HG03108 (cell line): ENCODE results near the gene GOLGA8A.
"Not testable (repeated sequence)": the region's sequence is repeated elsewhere in the genome, so short reads cannot be mapped to it uniquely, and the experiment has no call there.

Source experiments
- ATAC-seq: cut with Tn5 transposase; IDR thresholded peaks from one replicate; pipeline ENCODE4 v1.9.1; 2021; ENCODE audit warnings: moderate library complexity; ENCODE audit not compliant: unreplicated experiment

The GOLGA8A gene

GRCh38 chr15:34437687-34438086 lies at the start of gene GOLGA8A:
GOLGA8A (minus strand) TSS chr15:34437808; CDS start chr15:34389691, 48,117 bp downstream.
- peak; percentile 75 for ATAC-seq

GRCh38 chr15:34483644-34484043 lies 46.0 kb upstream of the GOLGA8A start:
- ATAC-seq: no peak

- no peak for ATAC-seq
Observed at GRCh38 chr15:34481370-34481769, 43.8 kb upstream of the GOLGA8A start.

- ATAC-seq: no peak
Observed at GRCh38 chr15:34473840-34474239, 36.2 kb upstream of the GOLGA8A start.

- ATAC-seq: no peak
Observed at GRCh38 chr15:34472947-34473346, 35.3 kb upstream of the GOLGA8A start.

GRCh38 chr15:34470892-34471291 lies 33.3 kb upstream of the GOLGA8A start:
- ATAC-seq: no peak

- ATAC-seq: no peak
Observed at GRCh38 chr15:34470091-34470490, 32.5 kb upstream of the GOLGA8A start.

- no peak for ATAC-seq
Observed at GRCh38 chr15:34461730-34462129, 24.1 kb upstream of the GOLGA8A start.

- ATAC-seq: no peak
Observed at GRCh38 chr15:34460451-34460850, 22.8 kb upstream of the GOLGA8A start.

- no peak for ATAC-seq
Observed at GRCh38 chr15:34456658-34457057, 19.1 kb upstream of the GOLGA8A start.

GRCh38 chr15:34442891-34443290 lies 5.3 kb upstream of the GOLGA8A start:
- no peak for ATAC-seq

GRCh38 chr15:34439878-34440277 lies 2.3 kb upstream of the GOLGA8A start:
- no peak for ATAC-seq

- no peak for ATAC-seq
Observed at GRCh38 chr15:34436956-34437442, 609 bp downstream of the GOLGA8A start.

GRCh38 chr15:34436126-34436955 lies 1.3 kb downstream of the GOLGA8A start:
- ATAC-seq: no peak

GRCh38 chr15:34435658-34436057 lies 1.9 kb downstream of the GOLGA8A start:
- ATAC-seq: no peak

GRCh38 chr15:34434627-34435305 lies 2.8 kb downstream of the GOLGA8A start:
- no peak for ATAC-seq

GRCh38 chr15:34433956-34434626 lies 3.5 kb downstream of the GOLGA8A start:
- ATAC-seq: not testable (repeated sequence)

- not testable (repeated sequence) for ATAC-seq
Observed at GRCh38 chr15:34430642-34431041, 7.0 kb downstream of the GOLGA8A start.

- not testable (repeated sequence) for ATAC-seq
Observed at GRCh38 chr15:34423425-34424090, 14.1 kb downstream of the GOLGA8A start.

GRCh38 chr15:34420953-34421352 lies 16.7 kb downstream of the GOLGA8A start:
- ATAC-seq: not testable (repeated sequence)

GRCh38 chr15:34418435-34418834 lies 19.2 kb downstream of the GOLGA8A start:
- not testable (repeated sequence) for ATAC-seq
